Neutrophil (primary cell): Measurements from ENCODE around the gene DCBLD1.

Source experiments
- H3K27ac ChIP-seq: fragments of 200-600 bp; sonication (generic); 2 replicates; pipeline ENCODE4 v1.5.1; 2016; ENCODE audit warnings: mild to moderate bottlenecking, moderate library complexity
- H3K27me3 ChIP-seq: fragments of 200-600 bp; sonication (generic); 2 replicates; pipeline ENCODE4 v1.6.0; 2016; ENCODE audit warnings: mild to moderate bottlenecking
- H3K36me3 ChIP-seq: fragments of 200-600 bp; sonication (generic); 2 replicates; pipeline ENCODE4 v1.5.1; 2017
- H3K4me1 ChIP-seq, 2 experiments: fragments of 200-600 bp in 1 of 2; sonication (generic) in 1 of 2; 1 replicate in 1 of 2; 2 replicates in 1 of 2; pipeline versions ENCODE4 v1.5.1 to v1.6.1; 2013 to 2016; ENCODE audit warnings: low read depth in 1 of 2, low read length in 1 of 2, mild to moderate bottlenecking in 1 of 2, moderate library complexity in 1 of 2; ENCODE audit not compliant: control insufficient read depth in 1 of 2, insufficient read depth in 1 of 2
- H3K4me3 ChIP-seq, 2 experiments: fragments of 200-600 bp in 1 of 2; sonication (generic) in 1 of 2; 1 replicate in 1 of 2; 2 replicates in 1 of 2; pipeline ENCODE4 v1.5.1; 2013 to 2016; ENCODE audit warnings: low read depth in 1 of 2, low read length in 1 of 2, mild to moderate bottlenecking in 1 of 2, moderate library complexity in 1 of 2
- H3K9me3 ChIP-seq: fragments of 200-600 bp; sonication (generic); 2 replicates; pipeline ENCODE4 v1.5.1; 2016
- TF ChIP-seq, protein P1 (sequence below): fragments of 200-600 bp; sonication (generic); IDR thresholded peaks from 2 replicates; pipeline ENCODE4 v1.5.1; 2016; ENCODE audit warnings: antibody characterized with exemption

The DCBLD1 gene

DNA sequence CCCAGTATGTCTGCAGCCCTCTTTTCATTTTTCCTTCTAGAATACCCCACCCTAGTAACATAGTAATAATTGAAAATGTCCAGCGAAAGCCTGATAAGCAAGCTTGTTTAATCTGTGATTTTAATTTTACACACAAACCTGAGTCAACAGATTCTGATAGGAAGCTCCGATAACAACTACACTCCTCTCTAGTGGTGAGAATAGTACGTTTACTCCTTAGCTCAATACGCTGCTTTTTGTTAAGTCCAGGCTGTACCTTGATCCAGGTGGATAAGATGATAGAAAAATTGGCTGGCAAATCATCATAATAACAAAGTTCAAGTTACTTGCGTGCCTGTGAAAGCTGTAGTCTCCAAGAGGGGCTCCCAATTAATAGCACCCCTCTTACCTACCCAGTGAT is 25.5 kb upstream of the DCBLD1 start:
- Histone ChIP-seq H3K36me3 (no peaks in the 10 kb centered on the region), H3K27ac (no peak overlapping the region), H3K4me1 (no peaks in the 10 kb centered on the region), H3K4me3 (no peak overlapping the region), H3K27me3 (no peaks in the 10 kb centered on the region), H3K9me3 (no peaks in the 10 kb centered on the region)
- TF ChIP-seq, protein P1, sequence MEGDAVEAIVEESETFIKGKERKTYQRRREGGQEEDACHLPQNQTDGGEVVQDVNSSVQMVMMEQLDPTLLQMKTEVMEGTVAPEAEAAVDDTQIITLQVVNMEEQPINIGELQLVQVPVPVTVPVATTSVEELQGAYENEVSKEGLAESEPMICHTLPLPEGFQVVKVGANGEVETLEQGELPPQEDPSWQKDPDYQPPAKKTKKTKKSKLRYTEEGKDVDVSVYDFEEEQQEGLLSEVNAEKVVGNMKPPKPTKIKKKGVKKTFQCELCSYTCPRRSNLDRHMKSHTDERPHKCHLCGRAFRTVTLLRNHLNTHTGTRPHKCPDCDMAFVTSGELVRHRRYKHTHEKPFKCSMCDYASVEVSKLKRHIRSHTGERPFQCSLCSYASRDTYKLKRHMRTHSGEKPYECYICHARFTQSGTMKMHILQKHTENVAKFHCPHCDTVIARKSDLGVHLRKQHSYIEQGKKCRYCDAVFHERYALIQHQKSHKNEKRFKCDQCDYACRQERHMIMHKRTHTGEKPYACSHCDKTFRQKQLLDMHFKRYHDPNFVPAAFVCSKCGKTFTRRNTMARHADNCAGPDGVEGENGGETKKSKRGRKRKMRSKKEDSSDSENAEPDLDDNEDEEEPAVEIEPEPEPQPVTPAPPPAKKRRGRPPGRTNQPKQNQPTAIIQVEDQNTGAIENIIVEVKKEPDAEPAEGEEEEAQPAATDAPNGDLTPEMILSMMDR = no peak

GRCh38 chr6:117459204-117459944 is 23.1 kb upstream of the DCBLD1 start:
- no peaks in the 10 kb centered on the region for H3K4me1 ChIP-seq
- H3K27ac ChIP-seq = no peak overlapping the region
- H3K9me3 ChIP-seq = no peaks in the 10 kb centered on the region
- H3K27me3 ChIP-seq = no peaks in the 10 kb centered on the region
- H3K4me3 ChIP-seq = no peak overlapping the region
- TF ChIP-seq, protein P1 = no peak
- H3K36me3 ChIP-seq = no peaks in the 10 kb centered on the region

DNA sequence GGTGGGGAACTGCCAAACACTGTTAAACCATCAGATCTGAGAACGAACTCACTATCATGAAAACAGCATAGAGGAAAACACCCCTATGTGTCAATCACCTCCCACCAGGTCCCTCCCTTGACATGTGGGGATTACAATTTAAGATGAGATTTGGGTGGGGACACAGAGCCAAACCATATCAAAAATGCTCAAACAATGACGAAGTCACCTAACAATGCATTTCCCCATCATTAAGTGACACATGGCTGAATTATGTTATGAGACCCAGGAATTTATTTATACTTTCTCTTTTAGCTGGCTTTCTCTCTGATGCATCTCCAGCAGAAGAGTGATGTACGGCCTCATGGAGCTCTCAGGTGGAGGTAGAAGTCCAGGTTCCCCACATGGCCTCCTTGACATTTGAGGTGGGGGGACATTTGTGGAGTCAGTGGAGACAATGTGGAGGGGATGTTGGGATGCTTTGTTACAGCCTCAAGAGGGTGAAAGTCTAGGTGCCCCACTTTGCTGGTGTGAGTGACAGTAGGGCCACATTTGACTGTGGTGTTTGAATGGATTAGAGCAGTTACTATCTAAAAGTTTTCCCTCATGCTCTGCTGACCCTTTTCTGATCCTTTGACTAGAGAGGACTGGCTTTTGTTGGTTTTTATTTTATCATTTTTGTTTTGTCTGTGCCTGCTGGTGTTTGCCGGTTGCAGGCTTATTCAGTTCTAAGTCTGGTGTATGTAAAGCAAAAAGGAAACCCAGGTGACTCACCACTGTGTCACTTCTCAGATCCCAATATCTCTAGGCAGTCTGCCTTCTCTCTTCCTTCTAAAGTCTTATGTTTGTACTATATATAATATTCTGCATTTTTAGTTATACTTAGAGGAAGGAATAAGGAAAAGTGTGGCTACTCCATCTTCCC is 18.5 kb upstream of the DCBLD1 start:
- no peaks in the 10 kb centered on the region for H3K4me1 ChIP-seq
- H3K27me3 ChIP-seq = no peaks in the 10 kb centered on the region
- TF ChIP-seq, protein P1 = no peak
- H3K9me3 ChIP-seq = no peaks in the 10 kb centered on the region
- no peak overlapping the region for H3K4me3 ChIP-seq
- H3K27ac ChIP-seq = no peak overlapping the region
- no peaks in the 10 kb centered on the region for H3K36me3 ChIP-seq

- Histone ChIP-seq H3K4me1 (no peaks in the 10 kb centered on the region), H3K9me3 (no peaks in the 10 kb centered on the region), H3K36me3 (no peaks in the 10 kb centered on the region), H3K4me3 (no peak overlapping the region), H3K27ac (no peak overlapping the region), H3K27me3 (no peaks in the 10 kb centered on the region)
- TF ChIP-seq, protein P1 = no peak
Measured at GRCh38 chr6:117464700-117465099, 17.8 kb upstream of the DCBLD1 start.

DNA sequence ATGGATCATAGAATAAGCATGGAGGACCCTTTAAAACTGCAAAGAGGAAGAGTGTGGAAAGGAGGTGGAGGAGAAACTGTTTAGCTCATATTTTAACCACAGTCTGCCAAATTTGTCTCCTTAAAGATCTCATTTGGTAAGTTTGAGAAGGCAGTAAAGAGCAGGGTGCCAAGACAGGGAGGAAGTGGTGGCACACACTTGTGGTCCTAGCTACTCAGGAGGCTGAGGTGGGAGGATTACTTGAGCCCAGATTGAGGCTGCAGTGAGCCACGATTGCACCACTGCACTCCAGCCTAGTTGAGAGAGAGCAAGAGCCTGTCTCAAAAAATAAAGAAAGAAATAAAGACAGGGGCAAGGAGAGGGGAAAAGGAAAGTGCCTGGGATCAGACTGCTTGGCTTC is 16.8 kb upstream of the DCBLD1 start:
- H3K36me3 ChIP-seq = no peaks in the 10 kb centered on the region
- H3K4me1 ChIP-seq = no peaks in the 10 kb centered on the region
- TF ChIP-seq, protein P1 = no peak
- no peaks in the 10 kb centered on the region for H3K27me3 ChIP-seq
- H3K9me3 ChIP-seq = no peaks in the 10 kb centered on the region
- H3K27ac ChIP-seq = no peak overlapping the region
- H3K4me3 ChIP-seq = no peak overlapping the region
